HFF-Myc (cell line): ENCODE data around the gene CNTN4.

Source experiments
- DNase-seq: peaks from one replicate; pipeline ENCODE4 v3.0.0-alpha.2; 2011; ENCODE audit warnings: low read depth; ENCODE audit errors: extremely low read depth
- H3K4me3 ChIP-seq: replicated peaks from 2 replicates; pipeline ENCODE4 v1.5.1; 2011; ENCODE audit warnings: low read depth, mild to moderate bottlenecking, control low read depth, low read length
- TF ChIP-seq, protein P1 (sequence below): IDR thresholded peaks from 2 replicates; pipeline ENCODE4 v1.5.1; 2012; ENCODE audit warnings: mild to moderate bottlenecking, low read depth, low read length, control low read depth; ENCODE audit errors: missing control alignments

The CNTN4 gene

DNA sequence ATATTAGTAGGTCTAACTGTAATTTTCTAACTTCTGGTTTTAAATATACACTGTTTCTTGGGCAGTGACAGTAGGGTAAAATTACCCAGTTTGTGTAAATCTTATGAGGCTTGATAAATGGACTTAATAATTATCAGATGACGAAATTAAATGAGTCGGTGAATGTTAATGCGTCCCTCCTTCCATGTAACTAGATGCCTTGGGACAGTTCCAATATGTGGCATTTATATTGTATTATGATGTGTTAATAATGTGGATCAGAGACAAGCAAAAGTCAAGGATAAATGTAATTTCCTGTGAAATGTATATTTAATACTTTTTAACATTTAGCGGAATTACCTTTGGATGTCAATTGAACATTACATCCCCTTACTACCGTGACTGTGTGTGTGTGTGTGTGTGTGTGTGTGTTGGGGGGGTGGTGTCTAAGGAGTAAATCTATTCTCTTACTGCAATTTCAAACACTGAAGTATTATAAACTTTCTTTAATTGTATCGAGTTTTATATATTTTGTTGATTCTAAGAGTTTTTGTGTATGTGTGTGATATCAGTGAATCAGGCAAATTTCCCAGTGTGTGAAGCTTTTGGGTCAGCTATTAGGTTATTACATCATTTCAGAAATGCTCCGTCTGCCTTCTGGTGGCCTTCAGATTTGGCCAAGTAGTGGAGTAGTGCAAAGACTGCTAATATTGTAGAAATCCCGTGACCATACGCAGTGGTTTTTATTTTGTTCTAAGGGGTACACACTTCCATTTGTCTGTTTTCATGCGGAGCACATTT is 50.1 kb downstream of the CNTN4 start:
- no peak for DNase-seq
- TF ChIP-seq, protein P1, sequence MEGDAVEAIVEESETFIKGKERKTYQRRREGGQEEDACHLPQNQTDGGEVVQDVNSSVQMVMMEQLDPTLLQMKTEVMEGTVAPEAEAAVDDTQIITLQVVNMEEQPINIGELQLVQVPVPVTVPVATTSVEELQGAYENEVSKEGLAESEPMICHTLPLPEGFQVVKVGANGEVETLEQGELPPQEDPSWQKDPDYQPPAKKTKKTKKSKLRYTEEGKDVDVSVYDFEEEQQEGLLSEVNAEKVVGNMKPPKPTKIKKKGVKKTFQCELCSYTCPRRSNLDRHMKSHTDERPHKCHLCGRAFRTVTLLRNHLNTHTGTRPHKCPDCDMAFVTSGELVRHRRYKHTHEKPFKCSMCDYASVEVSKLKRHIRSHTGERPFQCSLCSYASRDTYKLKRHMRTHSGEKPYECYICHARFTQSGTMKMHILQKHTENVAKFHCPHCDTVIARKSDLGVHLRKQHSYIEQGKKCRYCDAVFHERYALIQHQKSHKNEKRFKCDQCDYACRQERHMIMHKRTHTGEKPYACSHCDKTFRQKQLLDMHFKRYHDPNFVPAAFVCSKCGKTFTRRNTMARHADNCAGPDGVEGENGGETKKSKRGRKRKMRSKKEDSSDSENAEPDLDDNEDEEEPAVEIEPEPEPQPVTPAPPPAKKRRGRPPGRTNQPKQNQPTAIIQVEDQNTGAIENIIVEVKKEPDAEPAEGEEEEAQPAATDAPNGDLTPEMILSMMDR = no peak
- no peak overlapping the region for H3K4me3 ChIP-seq

DNA sequence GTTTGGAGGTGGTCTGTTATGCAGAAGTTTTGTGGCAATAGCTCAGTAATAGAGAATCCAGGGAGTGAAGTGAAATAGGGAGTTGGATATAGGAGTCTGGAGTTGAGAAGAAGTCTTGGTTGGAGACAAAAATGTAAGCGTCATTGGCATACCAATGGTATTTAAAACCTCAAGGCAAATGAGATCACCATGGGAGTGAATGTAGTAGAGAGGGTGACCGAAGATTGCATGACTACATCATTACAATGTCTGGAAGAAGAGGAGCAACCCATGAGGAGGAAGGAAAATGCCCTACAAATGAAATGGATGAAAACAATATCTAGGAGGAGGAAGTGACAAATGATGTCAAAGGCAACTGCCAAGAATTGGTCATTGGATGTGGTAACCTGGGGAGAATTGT is 54.4 kb downstream of the CNTN4 start:
- DNase-seq = no peak
- TF ChIP-seq, protein P1 = no peak
- H3K4me3 ChIP-seq = no peak overlapping the region

DNA sequence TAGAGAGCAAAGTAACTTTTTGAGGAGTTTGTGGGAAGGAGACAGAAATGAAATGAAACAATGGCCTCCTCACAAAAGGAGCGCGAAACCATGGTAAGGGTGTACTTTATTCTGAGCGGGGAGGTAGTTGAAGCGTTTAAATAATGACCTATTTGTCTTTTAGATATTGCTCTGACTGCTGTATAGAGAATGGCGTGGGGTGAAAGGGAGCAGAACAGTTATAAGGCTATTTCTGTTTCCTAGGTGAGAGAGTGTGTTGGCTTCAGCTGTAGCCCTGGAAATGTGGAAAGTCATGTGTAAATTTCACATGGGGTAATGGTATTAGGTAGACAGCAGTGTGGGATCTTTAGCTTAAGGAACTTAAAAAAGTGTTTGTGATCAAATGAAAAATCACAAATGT is 54.9 kb downstream of the CNTN4 start:
- TF ChIP-seq, protein P1 = no peak
- DNase-seq = no peak
- no peak overlapping the region for H3K4me3 ChIP-seq

DNA sequence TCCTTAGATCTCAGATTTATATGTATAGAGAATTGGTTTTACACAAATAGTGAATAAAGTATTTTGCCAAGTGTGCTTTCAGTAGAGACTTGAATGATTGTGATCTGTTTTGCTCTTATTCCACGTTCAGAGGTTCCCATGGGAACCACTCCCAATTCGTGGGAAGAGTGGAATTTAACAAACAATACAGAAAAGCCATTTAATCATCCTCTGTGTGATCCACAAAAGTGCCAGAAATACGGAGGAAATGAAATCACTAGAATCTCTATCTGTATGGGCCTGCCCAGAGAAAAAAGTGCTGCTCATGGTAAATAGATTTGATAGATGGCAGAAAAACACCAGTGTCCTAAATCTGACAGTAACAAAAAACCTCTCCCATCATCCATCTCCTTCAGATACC is 56.0 kb downstream of the CNTN4 start:
- no peak for DNase-seq
- no peak overlapping the region for H3K4me3 ChIP-seq
- TF ChIP-seq, protein P1 = no peak

DNA sequence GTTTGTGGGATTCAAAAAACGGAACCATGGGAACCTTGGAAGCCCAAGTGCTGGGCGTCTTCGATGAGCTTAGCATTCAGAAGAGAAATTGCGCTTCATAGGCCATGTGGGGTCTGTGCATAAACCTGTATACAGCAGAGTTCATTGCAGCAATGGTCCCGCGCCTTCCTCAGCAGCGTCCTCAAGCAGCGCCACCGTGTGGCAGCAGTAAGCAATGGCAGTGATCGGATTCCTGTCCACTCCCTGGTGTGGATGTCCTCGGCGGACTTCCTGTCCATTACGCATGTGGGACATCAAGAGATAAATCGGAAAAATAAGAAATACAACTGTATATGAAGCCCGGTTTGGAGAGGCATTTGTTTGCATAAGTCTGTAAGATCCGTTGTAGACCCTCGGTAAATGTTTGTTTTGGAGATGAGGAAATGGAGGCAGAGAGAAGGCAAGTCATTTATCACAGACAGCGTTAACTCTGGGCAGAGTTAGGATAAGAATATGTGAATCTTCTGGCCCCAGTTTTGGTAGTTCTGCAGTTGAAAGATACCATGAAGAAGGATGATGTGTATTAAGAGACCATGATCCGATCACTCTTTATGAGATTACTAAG is 57.7 kb downstream of the CNTN4 start:
- H3K4me3 ChIP-seq = no peak overlapping the region
- no peak for DNase-seq
- TF ChIP-seq, protein P1 = peak; percentile 39

DNA sequence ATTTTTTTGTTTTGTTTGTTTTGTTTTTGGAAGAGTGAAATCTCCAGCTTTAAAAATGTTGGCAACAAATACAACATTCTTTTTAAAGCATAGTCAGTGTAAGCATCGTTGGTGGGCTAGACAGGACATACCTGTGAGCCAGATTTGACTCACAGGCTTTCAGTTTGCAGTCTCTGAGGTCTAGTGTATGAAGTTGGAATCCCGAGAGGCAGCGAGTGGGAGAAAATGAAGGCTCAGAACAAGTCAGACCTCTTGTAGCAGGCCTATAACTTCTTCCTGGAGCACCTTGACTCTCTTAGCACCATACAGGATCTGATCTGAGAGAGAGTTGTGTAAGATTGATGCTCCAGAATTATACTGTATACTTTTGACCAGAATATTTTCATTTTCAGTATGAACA is 60.2 kb downstream of the CNTN4 start:
- no peak for DNase-seq
- no peak overlapping the region for H3K4me3 ChIP-seq
- TF ChIP-seq, protein P1 = no peak

DNA sequence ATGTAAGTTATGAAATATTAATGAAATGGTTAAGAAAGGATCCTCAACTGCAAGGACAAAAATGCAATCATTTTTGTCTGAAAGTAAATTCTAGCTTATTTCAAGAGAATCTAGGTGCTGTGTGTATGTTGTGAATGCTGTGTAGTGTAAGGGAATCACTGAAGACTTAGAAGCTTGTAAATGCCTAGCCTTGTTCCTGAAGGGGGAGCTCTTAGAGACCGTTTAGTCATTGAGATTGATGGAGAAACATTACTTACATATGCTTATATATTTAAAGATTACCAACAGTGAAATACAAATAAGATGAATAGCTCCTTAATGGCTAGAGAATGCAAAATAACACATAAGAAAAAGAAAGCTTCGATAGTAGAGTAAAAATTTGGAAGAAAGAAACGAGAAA is 67.9 kb downstream of the CNTN4 start:
- TF ChIP-seq, protein P1 = no peak
- DNase-seq = no peak
- H3K4me3 ChIP-seq = no peak overlapping the region
